HG03135 (cell line): ENCODE data around the gene UNC45A.

Experiments
- ATAC-seq: cut with Tn5 transposase; IDR thresholded peaks from one replicate; pipeline ENCODE4 v1.9.1; 2021; ENCODE audit warnings: mild to moderate bottlenecking, moderate library complexity; ENCODE audit not compliant: unreplicated experiment

UNC45A gene

DNA sequence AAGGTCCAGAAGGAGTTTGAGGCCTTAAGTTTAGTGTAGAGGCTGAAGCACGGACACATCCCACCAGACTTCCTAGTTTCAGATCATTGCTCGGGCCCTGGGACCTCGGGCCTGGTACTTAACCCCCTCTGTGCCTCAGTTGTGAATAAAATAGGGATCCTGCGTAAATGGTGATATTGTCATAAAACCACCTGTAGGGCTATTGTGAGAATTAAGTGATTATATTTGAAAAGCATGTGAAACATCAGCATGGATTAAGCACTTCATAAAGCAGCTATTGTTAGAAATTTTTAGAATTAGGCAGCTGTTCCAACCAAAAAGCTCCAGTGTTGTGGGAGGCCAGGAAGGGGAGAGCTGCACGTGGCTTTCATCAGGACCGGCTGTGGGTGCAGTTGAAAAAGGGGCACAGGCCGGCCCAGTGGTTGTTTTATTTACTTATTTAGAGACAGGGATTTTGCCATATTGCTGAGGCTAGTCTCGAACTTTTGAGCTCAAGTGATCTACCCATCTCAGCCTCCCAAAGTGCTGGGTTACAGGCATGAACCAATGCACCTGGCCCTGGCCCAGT lies 24.0 kb downstream of the UNC45A start:
- ATAC-seq = no peak

DNA sequence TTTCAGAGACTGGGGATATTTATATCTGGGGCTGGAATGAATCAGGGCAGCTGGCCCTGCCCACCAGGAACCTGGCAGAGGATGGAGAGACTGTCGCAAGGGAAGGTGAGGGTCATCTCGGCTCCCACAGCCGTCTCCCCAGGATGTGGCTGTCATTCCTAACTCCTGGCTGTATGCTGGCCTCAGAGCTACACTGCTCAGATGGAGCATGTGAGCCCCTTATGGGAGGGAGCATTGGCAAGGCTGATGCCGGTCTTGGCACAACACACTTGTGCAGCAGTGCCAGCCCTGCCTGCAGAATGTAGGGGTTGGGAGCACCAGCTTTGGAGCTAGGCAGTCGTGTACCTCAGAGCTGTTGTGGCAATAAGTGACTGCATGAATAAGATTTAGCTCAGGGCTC lies 24.8 kb downstream of the UNC45A start:
- ATAC-seq = no peak

GRCh38 chr15:90960298-90961091 lies 25.4 kb downstream of the UNC45A start:
- ATAC-seq = no peak

- ATAC-seq = no peak
These were observed 26.9 kb downstream of the UNC45A start for GRCh38 chr15:90962021-90962420.

DNA sequence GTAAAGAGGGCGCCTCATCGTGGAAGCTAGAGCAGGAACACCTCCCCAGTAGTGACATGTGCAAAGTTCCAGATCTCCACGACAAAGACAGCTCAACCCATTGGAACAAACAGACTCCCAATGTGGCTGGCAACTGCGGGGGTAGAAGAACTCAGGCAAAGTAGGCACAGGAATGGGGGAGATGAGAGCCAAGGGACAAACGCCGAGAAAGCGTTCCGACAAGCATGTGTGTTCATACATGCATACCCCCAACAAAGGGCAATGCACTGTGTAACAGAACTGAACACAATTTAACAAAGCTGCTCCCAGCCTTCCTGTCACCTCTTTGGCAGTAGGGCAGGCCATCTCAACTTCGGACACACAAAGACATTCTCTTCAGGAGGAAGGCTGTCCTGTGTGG lies 31.2 kb downstream of the UNC45A start:
- no peak for ATAC-seq

GRCh38 chr15:90967206-90967605 lies 32.1 kb downstream of the UNC45A start:
- no peak for ATAC-seq

GRCh38 chr15:90968434-90968833 lies 33.3 kb downstream of the UNC45A start:
- ATAC-seq = no peak

DNA sequence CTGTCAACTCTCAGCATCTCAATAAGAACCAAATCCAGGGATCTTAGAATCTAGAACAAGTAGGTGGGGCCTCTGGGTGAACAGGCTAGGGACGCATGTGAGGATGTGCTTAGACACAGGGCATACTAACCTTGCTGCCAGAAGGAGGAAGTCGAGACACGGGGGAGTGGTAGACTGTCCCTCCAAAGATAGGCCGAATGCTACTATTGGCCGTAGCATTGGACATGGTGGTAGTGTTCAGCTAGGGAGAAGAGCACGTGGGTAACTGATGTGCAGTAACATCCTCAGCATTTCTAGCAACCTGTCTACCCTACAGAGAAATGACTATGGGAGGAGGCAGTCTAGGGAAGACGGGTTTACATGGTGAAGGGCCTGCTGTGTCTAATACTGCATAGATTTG lies 35.2 kb downstream of the UNC45A start:
- ATAC-seq = no peak

DNA sequence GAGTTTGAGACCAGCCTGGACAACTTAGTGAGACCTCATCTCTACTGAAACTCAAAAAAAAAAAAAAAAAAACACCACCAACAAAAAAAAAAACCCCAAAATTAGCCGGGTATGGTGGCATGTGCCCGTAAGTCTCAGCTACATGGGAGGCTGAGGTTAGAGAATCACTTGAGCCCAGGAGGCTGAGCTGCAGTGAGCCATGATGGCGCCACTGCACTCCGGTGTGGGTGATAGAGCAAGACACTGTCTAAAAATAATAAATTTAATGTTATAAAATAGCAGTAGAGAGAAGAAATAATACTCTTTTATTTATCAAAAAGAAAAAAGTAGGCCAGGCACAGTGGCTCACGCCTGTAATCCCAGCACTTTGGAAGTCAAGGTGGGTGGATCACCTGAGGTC lies 37.0 kb downstream of the UNC45A start:
- ATAC-seq = no peak

- ATAC-seq = no peak
These were observed 39.1 kb downstream of the UNC45A start for GRCh38 chr15:90974216-90974615.

DNA sequence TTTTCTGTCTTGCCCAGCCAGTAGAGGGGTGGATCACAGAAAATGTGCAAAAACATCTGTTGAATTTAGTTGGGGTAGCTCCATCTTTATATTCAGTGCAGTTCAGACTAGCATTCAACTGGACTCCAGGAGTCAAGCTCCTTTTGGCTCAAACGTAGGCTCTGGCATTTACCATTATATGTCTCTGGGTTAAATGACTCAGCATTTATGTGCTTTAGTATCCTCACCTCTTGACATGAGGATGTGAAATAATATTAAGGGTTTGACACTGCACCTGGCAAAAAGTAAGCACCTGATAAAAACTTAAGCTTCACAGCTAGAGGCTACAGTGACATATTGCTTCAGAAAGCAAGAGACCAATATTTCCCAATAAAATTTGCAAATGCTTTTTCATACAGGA lies 44.5 kb downstream of the UNC45A start:
- no peak for ATAC-seq

DNA sequence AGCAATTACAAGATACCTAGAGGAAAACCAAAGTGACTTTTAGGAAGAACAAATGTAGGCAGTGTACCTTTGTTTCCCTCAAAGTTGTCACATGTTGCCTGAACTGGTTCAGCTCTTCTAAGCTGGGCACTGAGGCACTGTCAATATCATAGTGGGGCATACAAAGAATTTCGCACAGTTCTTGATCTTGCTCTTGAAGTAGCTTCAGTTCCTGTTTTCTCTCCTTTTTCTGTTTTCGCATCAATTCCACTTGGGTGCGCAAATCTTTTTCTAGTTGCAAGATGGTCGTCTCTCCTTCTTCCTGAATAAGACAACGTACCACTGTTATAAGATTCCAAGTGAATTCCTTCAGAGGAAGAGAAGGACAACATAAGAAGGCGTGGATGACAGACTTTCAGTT lies 46.6 kb downstream of the UNC45A start:
- ATAC-seq = peak; percentile 72

DNA sequence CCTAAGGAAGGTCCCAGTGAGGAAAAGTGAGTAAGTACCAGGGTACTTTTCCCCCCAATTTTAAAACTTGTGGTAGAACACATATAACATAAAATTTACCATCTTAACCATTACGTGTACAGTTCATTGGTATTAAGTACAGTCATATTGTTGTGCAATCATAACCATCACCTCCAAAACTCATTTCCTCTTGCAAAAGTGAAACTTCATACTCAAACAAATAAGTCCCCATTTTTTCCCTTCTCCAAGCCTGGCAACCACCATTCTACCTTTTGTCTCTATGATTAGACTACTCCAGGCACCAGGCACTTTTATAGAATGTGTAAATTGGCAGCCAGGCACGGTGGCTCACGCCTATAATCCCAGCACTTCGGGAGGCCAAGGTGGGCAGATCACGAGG lies 47.0 kb downstream of the UNC45A start:
- ATAC-seq = peak; percentile 42

DNA sequence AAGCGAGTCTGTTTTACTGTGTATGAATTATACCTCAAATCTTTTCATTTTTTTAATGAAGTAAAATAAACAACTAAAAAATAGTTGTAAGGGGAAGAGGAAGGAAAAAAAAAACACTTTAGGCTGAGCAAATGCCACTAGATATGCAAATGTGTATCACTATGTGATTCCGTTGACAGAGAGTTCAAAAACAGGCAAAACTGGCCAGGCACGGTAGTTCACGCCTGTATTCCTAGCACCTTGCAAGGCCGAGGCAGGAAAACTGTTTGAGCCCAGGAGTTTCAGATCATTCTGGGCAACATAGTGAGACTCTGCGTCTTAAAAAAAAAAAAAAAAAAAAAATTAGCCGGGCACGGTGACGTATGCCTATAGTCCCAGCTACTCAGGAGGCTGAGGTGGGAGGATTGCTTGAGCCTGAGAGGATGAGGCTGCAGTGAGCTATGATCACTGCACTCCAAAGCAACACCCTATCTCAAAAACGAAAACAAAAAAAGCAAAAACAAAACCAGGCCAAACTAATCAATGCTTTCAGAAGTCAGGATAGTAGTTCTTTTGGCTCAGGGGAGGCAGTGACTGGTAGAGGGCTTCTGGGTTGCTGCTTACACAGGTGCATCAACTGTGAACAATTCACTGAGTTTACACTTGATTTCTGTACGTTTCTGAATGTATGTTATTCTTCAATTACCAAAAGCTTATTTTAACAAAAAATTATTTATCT lies 51.9 kb downstream of the UNC45A start:
- ATAC-seq = no peak

DNA sequence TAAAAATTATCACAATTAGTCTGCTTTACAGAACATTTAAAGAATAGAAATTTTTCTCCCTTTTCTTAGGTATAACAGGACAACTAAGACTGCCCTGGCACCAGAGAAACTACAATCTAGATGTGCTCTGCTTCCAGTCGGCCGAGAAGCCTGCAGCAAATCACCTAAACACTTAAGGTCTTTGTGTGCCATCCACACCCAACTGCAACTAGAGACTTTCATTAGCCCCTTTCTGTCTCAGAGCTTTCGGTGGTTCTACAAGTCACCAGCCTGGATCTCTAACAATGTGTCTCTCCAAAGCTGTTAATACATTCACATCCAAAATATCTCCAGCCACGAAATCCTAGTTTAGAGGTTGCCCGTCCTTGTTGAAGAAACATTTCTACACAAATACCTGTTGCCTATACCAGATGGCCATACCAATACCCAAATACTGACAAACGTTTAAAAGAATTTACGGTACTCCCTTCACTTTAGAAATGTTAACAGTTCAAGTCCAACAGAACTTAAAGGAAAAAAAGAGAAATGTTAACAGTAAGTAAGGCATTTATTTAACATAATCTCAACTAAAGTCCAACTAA lies 52.6 kb downstream of the UNC45A start:
- no peak for ATAC-seq

- ATAC-seq = no peak
These were observed 53.2 kb downstream of the UNC45A start for GRCh38 chr15:90988296-90988695.

- ATAC-seq = no peak
These were observed 54.1 kb downstream of the UNC45A start for GRCh38 chr15:90989040-90989768.

GRCh38 chr15:90990446-90990845 lies 55.4 kb downstream of the UNC45A start:
- ATAC-seq = no peak

DNA sequence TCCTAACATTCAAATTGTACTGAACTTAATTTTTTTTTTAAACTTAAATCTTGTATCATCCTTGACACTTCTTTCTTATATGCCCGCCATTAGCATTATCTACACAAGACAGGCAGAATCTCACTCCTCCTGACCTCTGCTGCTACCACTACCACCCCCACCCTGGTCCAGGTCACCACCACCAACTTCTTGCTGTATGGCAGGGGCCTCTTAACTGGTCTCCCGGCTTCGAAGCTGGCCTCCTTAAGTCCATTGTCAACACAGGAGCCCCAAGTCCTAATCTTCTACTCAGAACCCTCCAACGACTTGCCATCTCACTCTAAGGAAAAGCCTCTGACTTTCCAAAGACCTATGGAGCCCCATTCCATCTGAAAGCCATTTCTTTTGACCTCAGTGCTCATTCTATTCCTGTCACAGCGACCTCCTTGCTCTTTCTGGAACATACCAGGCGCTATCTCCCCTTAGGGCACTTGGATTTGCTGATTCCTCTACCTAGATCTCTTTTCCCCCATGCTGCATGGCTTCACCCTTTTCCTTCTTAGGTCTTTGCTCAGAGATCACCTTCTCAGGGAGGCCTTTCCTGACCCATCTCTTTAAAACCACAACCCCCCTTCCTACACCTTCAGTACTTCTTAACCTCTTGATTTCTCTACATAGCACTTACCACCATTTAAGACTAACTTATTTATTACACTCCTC lies 56.7 kb downstream of the UNC45A start:
- ATAC-seq = no peak

DNA sequence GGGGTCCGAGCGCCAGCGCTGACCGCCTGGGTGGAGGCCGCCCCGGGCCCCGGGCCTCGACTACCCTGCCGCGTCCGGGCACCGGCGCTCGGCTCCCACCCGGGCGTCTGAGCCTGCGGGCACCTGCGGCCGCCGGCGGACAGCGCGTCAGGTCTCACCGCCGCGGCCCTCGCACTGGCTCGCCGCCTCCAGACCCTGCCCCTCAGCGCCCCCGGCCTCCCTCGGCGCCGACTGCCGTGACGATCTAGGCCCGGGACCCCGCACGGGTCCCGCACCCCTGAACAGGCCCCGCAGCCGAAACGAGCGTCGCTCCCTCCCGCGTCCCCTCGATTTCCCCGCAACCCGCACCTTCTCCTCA lies 59.0 kb downstream of the UNC45A start:
- peak; percentile 18 for ATAC-seq
